CD8-positive, alpha-beta memory T cell (primary cell): Measurements from ENCODE around the gene FUT8. TPM values are rescaled to one million over a fixed set of nuclear protein-coding genes. Genes with fewer than 3 reads are reported as not detected.

Experiments
- CTCF ChIA-PET: fragments of 350-600 bp; sonication (Branson Sonifier 250); formaldehyde crosslinking; loops from one replicate; lab custom pipeline; 2021; ENCODE audit warnings: antibody characterized with exemption; lab: Charles Lee
- POLR2A ChIA-PET: fragments of 350-600 bp; sonication (Branson Sonifier 250); formaldehyde crosslinking; loops from one replicate; lab custom pipeline; 2021; ENCODE audit warnings: antibody characterized with exemption; lab: Charles Lee
- DNase-seq, 5 donors: peaks; one replicate each; pipeline versions ENCODE4 v3.0.0 to v3.0.0-alpha.2; 2020 to 2022; ENCODE audit warnings: mixed read lengths in 1 of 5
- H3K27ac ChIP-seq: one replicate; pipeline ENCODE4 v1.7.0; 2013; ENCODE audit warnings: low read depth, mild to moderate bottlenecking, low read length, moderate library complexity
- H3K27me3 ChIP-seq: 2 replicates; pipeline ENCODE4 v1.7.0; 2013; ENCODE audit warnings: low read length, mild to moderate bottlenecking; ENCODE audit not compliant: insufficient read depth, poor library complexity, severe bottlenecking
- H3K36me3 ChIP-seq: 2 replicates; pipeline ENCODE4 v1.7.0; 2013; ENCODE audit warnings: mild to moderate bottlenecking, low read length, moderate library complexity; ENCODE audit not compliant: insufficient read depth
- H3K4me1 ChIP-seq: 2 replicates; pipeline ENCODE4 v1.7.0; 2013; ENCODE audit warnings: mild to moderate bottlenecking, low read length, moderate library complexity; ENCODE audit not compliant: insufficient read depth
- H3K4me3 ChIP-seq: 2 replicates; pipeline ENCODE4 v1.7.0; 2013; ENCODE audit warnings: mild to moderate bottlenecking, low read length
- H3K9me3 ChIP-seq: 2 replicates; pipeline ENCODE4 v1.7.0; 2013; ENCODE audit warnings: mild to moderate bottlenecking, low read length
- H3K27ac Mint-ChIP-seq, 8 donors: one replicate each; pipeline ENCODE4 v1.8.0; 2020 to 2021; ENCODE audit warnings: mixed read lengths in 8 of 8, mild to moderate bottlenecking in 6 of 8, inconsistent platforms in 3 of 8, moderate library complexity in 3 of 8
- H3K27me3 Mint-ChIP-seq, 2 donors: one replicate each; pipeline ENCODE4 v1.8.0; 2020 to 2021; ENCODE audit warnings: mixed read lengths in 2 of 2, mild to moderate bottlenecking in 1 of 2, moderate library complexity in 1 of 2
- H3K36me3 Mint-ChIP-seq, 3 donors: one replicate each; pipeline ENCODE4 v1.8.0; 2020 to 2021; ENCODE audit warnings: mixed read lengths in 3 of 3, inconsistent platforms in 1 of 3, mild to moderate bottlenecking in 1 of 3
- H3K4me1 Mint-ChIP-seq, 3 donors: one replicate each; pipeline ENCODE4 v1.8.0; 2020 to 2021; ENCODE audit warnings: mixed read lengths in 3 of 3, inconsistent platforms in 1 of 3, mild to moderate bottlenecking in 1 of 3
- H3K4me3 Mint-ChIP-seq, 7 donors: one replicate each; pipeline ENCODE4 v1.8.0; 2020 to 2021; ENCODE audit warnings: mixed read lengths in 7 of 7, mild to moderate bottlenecking in 6 of 7, moderate library complexity in 4 of 7, inconsistent platforms in 2 of 7
- H3K9me3 Mint-ChIP-seq, 5 donors: one replicate each; pipeline ENCODE4 v1.8.0; 2020 to 2022; ENCODE audit warnings: mixed read lengths in 5 of 5, mild to moderate bottlenecking in 3 of 5, moderate library complexity in 2 of 5, inconsistent platforms in 1 of 5
- polyA plus RNA-seq: library from polyadenylated mRNA; unstranded; fragments of 300-500 nt; fragmentation: Illumina TruSeq; gene quantifications from one replicate; pipeline ENCODE4 v1.2.3, GENCODE V29; 2021
- total RNA-seq, 2 experiments: library from RNA; stranded (reverse); gene quantifications; one replicate each; pipeline ENCODE4 v1.2.3, GENCODE V29; 2021

FUT8 gene
- total and polyA plus RNA-seq, 3 experiments from 2014 or later: 13.3 to 81.7 (median 76.0) TPM

DNA sequence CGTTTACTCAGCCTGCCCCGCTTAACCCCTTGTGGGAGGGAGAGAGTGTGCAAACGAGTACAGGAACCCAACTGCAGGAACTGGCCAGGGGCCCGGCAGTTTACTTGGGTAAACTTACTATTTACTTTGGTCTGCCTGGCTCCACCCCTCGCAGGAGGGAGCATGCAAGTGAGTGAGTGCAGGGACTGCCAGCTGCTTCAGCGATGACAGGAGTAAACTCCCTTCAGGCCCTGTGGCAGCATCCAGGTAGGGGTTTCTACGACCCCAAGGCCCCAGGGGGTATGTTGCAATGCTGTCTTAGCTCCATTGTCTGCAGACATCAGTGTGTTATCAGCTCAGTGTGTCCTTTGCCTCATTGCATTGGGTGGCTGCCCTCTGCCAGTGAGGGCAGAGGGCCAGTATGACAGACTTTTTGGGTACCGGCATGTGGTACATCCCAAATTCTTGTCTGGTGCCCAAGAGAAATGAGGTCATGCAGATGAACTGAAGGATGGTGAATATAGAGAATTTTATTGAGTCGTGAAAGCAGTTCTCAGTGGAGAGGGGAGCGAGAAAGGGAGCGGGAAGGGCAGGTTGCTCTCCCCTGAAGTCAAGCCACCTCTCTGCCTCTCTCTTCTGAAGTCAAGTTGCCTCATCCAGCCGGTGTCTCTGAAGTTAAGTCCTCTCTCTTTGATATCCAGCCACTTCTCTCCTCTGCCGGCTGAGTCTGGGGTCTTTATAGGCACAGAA is 181.8 kb downstream of the FUT8 start:
- H3K4me1 Mint-ChIP-seq: peaks cover 0 to 7% (median 0%) of the 10 kb centered on the region in 3 donors
- Histone ChIP-seq H3K4me3 (no peak overlapping the region), H3K4me1 (no peaks in the 10 kb centered on the region), H3K36me3 (no peaks in the 10 kb centered on the region), H3K27ac (no peak overlapping the region), H3K27me3 (no peaks in the 10 kb centered on the region), H3K9me3 (no peaks in the 10 kb centered on the region)
- peak overlapping the region in 1 of 8 donors; percentile 51 for H3K27ac Mint-ChIP-seq
- H3K27me3 Mint-ChIP-seq: no peaks in the 10 kb centered on the region
- H3K36me3 Mint-ChIP-seq: no peaks in the 10 kb centered on the region
- peak overlapping the region in 1 of 7 donors; percentile 1 for H3K4me3 Mint-ChIP-seq
- no peaks in the 10 kb centered on the region for H3K9me3 Mint-ChIP-seq
- CTCF ChIA-PET: no interaction called here
- POLR2A ChIA-PET: interaction anchor here (0.7 kb wide), 1 partner anchor 139 kb away, joined by 3 read pairs; no protein-coding TSS in a partner anchor
- no peak for DNase-seq

DNA sequence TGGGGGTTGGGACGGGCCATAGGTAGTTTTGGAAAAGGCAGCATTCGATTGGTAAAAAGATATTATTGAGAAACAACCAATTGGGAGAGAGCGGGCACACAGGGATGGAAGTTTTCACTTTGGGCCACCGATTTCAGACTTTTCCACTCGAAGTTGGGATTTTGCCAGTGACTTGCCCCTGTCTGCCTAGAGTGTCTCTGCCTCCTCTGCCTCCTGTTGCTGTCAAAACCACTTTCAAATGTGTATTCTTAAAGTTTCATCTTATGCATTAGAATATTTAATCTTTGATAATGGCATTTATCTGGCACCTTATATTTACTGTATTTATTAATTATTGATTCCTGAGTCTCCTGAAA is 182.3 kb downstream of the FUT8 start:
- H3K4me3 ChIP-seq: no peak overlapping the region
- no peaks in the 10 kb centered on the region for H3K4me1 ChIP-seq
- H3K27me3 Mint-ChIP-seq: no peaks in the 10 kb centered on the region
- DNase-seq: no peak
- H3K27me3 ChIP-seq: no peaks in the 10 kb centered on the region
- no peaks in the 10 kb centered on the region for H3K36me3 ChIP-seq
- H3K4me3 Mint-ChIP-seq: no peak overlapping the region
- no peaks in the 10 kb centered on the region for H3K9me3 ChIP-seq
- no peak overlapping the region for H3K27ac ChIP-seq
- H3K9me3 Mint-ChIP-seq: no peaks in the 10 kb centered on the region
- ChIA-PET POLR2A (no interaction called here), CTCF (no interaction called here)
- no peaks in the 10 kb centered on the region for H3K36me3 Mint-ChIP-seq
- no peak overlapping the region for H3K27ac Mint-ChIP-seq
- peaks cover 0 to 7% (median 0%) of the 10 kb centered on the region in 3 donors for H3K4me1 Mint-ChIP-seq

DNA sequence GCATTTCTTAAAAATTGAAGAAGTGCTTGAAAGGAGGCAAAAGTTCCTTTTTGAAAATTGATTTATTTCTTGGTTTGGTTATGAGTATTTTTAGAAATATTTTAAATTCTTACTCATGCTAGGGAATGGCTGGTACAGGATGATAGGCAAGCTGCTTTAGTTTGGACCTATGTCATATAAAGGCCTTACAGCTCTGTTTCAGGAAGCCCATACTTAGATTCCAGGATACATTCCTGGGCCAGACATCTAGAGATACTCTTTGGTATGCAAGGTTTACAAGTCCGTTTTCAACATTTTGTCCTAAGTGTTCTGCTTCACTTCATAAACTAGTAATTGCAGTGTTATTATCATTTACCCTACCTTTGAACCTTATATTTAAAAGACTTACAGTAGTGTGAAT is 186.8 kb downstream of the FUT8 start:
- Histone ChIP-seq H3K27ac (no peak overlapping the region), H3K4me1 (peaks cover 3% of the 10 kb centered on the region), H3K4me3 (no peak overlapping the region), H3K27me3 (no peaks in the 10 kb centered on the region), H3K36me3 (no peaks in the 10 kb centered on the region), H3K9me3 (no peaks in the 10 kb centered on the region)
- no peak overlapping the region for H3K4me3 Mint-ChIP-seq
- no peaks in the 10 kb centered on the region for H3K27me3 Mint-ChIP-seq
- no peak overlapping the region for H3K27ac Mint-ChIP-seq
- DNase-seq: no peak
- no peaks in the 10 kb centered on the region for H3K9me3 Mint-ChIP-seq
- peaks cover 0 to 5% (median 2%) of the 10 kb centered on the region in 3 donors for H3K4me1 Mint-ChIP-seq
- ChIA-PET CTCF (no interaction called here), POLR2A (no interaction called here)
- H3K36me3 Mint-ChIP-seq: no peaks in the 10 kb centered on the region

DNA sequence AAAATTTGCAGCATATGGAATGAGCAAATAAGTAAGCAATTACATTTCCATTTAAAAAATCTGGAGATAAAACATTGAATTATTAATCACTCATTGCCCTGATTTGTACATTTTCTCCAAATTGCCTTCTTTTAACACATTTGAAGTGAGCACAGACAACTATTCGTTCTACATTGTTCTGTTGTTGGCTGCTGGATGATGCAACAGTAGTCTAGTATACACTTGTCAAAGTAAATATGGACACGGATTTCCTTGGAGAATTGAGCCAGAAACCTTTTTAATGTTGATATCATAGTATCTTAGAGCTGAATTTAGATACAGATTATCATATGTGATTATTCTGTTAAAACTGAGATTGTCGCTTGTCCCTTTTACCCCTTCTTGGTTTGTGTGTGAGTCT is 188.2 kb downstream of the FUT8 start:
- Histone ChIP-seq H3K4me1 (peaks cover 3% of the 10 kb centered on the region), H3K36me3 (no peaks in the 10 kb centered on the region), H3K9me3 (no peaks in the 10 kb centered on the region), H3K4me3 (no peak overlapping the region), H3K27me3 (no peaks in the 10 kb centered on the region), H3K27ac (no peak overlapping the region)
- ChIA-PET CTCF (interaction anchor here (0.6 kb wide), 1 partner anchor 101 kb away, joined by 3 read pairs; no protein-coding TSS in a partner anchor), POLR2A (no interaction called here)
- H3K4me3 Mint-ChIP-seq: no peak overlapping the region
- no peak overlapping the region for H3K27ac Mint-ChIP-seq
- H3K36me3 Mint-ChIP-seq: no peaks in the 10 kb centered on the region
- DNase-seq: no peak
- peaks cover 5 to 8% (median 6%) of the 10 kb centered on the region in 3 donors for H3K4me1 Mint-ChIP-seq
- no peaks in the 10 kb centered on the region for H3K9me3 Mint-ChIP-seq
- H3K27me3 Mint-ChIP-seq: no peaks in the 10 kb centered on the region

DNA sequence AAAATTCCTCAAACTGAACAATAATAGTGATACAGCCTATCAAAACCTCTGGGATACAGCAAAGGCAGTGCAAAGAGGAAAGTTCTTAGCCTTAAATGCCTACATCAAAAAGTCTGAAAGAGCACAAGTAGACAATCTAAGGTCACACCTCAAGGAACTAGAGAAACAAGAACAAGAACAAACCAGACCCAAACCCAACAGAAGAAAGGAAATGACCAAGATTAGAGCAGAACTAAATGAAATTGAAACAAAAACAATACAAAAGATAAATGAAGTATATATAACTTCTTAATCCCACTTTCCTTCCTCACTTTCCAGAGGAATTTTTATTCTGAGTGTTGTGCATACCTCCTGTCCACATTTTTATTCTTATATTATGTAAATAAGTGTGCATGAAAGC is 192.0 kb downstream of the FUT8 start:
- ChIA-PET POLR2A (no interaction called here), CTCF (no interaction called here)
- H3K9me3 ChIP-seq: no peaks in the 10 kb centered on the region
- no peak overlapping the region for H3K27ac ChIP-seq
- H3K36me3 ChIP-seq: no peaks in the 10 kb centered on the region
- Mint-ChIP-seq H3K36me3 (no peaks in the 10 kb centered on the region), H3K4me1 (peaks cover 12 to 14% (median 13%) of the 10 kb centered on the region in 3 donors), H3K27me3 (no peaks in the 10 kb centered on the region), H3K27ac (no peak overlapping the region), H3K4me3 (no peak overlapping the region), H3K9me3 (no peaks in the 10 kb centered on the region)
- H3K27me3 ChIP-seq: no peaks in the 10 kb centered on the region
- DNase-seq: no peak
- peaks cover 3% of the 10 kb centered on the region for H3K4me1 ChIP-seq
- no peak overlapping the region for H3K4me3 ChIP-seq

DNA sequence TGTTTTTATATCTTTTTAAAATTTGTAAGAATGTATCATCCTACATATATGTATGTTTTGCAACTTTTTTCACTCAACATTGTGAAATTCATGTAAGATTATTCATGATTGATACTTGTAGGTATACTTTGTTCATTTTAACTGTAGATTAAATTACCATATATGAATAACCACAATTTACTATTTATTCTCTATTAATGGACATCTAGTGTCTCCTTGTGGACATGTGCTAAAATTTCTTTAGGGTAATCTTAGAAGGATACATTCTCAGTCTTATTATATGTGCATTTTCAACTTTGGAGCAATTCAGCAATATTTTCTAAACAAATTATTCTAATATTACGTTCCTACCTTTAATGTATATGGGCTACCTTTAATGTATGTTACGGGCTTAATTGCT is 192.4 kb downstream of the FUT8 start:
- CTCF ChIA-PET: no interaction called here
- no peaks in the 10 kb centered on the region for H3K9me3 Mint-ChIP-seq
- Histone ChIP-seq H3K27ac (no peak overlapping the region), H3K27me3 (no peaks in the 10 kb centered on the region), H3K4me3 (no peak overlapping the region), H3K36me3 (no peaks in the 10 kb centered on the region), H3K4me1 (peaks cover 3% of the 10 kb centered on the region), H3K9me3 (no peaks in the 10 kb centered on the region)
- H3K4me3 Mint-ChIP-seq: no peak overlapping the region
- no peaks in the 10 kb centered on the region for H3K27me3 Mint-ChIP-seq
- H3K36me3 Mint-ChIP-seq: peaks cover 0 to under 1% (median under 1%) of the 10 kb centered on the region in 3 donors
- no peak for DNase-seq
- H3K27ac Mint-ChIP-seq: no peak overlapping the region
- POLR2A ChIA-PET: no interaction called here
- H3K4me1 Mint-ChIP-seq: peaks cover 13 to 14% (median 13%) of the 10 kb centered on the region in 3 donors

DNA sequence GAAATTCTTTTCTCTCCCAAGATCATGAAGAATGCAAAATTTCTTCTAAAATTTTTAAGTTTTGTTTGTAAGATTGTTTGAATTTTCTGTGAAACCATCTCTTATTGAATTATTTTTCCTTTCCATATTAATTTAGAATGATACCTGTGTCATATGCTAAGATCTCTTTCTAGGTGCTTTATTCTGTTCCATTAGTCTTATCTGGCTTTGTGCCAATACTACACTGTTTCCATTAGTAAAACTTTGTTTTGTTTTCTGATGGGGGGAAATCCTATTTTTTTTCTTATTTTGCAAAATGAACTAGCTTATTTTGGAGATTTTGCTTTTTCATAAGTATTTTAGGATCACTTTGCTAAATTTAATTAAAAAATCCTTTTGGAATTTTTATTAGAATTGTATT is 193.9 kb downstream of the FUT8 start:
- Histone ChIP-seq H3K4me1 (peaks cover 3% of the 10 kb centered on the region), H3K36me3 (no peaks in the 10 kb centered on the region), H3K4me3 (no peak overlapping the region), H3K27me3 (no peaks in the 10 kb centered on the region), H3K27ac (no peak overlapping the region), H3K9me3 (no peaks in the 10 kb centered on the region)
- DNase-seq: no peak
- H3K36me3 Mint-ChIP-seq: peaks cover 0 to 4% (median 3%) of the 10 kb centered on the region in 3 donors
- H3K4me1 Mint-ChIP-seq: peaks cover 14 to 15% (median 15%) of the 10 kb centered on the region in 3 donors
- no peak overlapping the region for H3K4me3 Mint-ChIP-seq
- ChIA-PET POLR2A (no interaction called here), CTCF (no interaction called here)
- H3K27ac Mint-ChIP-seq: no peak overlapping the region
- no peaks in the 10 kb centered on the region for H3K27me3 Mint-ChIP-seq
- no peaks in the 10 kb centered on the region for H3K9me3 Mint-ChIP-seq

DNA sequence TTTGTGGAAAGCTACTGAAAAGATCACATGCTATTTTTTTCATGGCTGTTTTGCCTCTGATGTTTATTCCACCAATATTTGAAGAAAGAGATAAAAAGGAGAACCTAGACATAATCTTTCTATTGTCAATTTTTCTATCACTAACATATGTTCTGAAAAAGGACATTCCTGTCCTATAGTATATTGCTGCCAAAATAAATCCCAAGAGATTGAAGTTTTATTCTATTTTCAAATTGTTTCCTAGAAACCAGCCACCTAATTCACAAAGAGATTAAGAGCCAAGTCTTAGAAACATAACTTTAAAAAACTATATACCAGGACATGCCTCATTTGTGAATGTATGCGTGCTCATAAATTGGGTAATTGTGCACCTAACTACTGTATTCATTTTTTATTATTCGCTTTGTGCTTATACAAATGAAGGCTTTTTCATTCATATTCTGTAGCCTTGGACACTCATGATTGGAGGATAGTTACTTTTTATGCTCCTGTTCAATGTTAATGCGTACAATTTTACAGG is 200.7 kb downstream of the FUT8 start:
- POLR2A ChIA-PET: no interaction called here
- Mint-ChIP-seq H3K27ac (no peak overlapping the region), H3K36me3 (peaks cover 8 to 22% (median 12%) of the 10 kb centered on the region in 3 donors), H3K4me1 (peaks cover 8 to 17% (median 10%) of the 10 kb centered on the region in 3 donors), H3K9me3 (no peaks in the 10 kb centered on the region), H3K27me3 (no peaks in the 10 kb centered on the region), H3K4me3 (no peak overlapping the region)
- DNase-seq: no peak
- Histone ChIP-seq H3K27ac (no peak overlapping the region), H3K4me3 (no peak overlapping the region), H3K4me1 (no peaks in the 10 kb centered on the region), H3K27me3 (no peaks in the 10 kb centered on the region), H3K36me3 (no peaks in the 10 kb centered on the region), H3K9me3 (no peaks in the 10 kb centered on the region)
- CTCF ChIA-PET: no interaction called here
